GM12891 (cell line): Measurements from ENCODE around the gene ABHD6.
"Not testable (repeated sequence)": the region's sequence is repeated elsewhere in the genome, so short reads cannot be mapped to it uniquely, and the experiment has no call there.

Experiments used
- POLR2A ChIP-seq: IDR thresholded peaks from 2 replicates; pipeline ENCODE4 v1.6.1; 2011; ENCODE audit warnings: low read depth, low read length, control low read depth
- TAF1 ChIP-seq: IDR thresholded peaks from 2 replicates; pipeline ENCODE4 v1.6.1; 2011; ENCODE audit warnings: low read depth, low read length, control low read depth

GRCh38 chr3:58267543-58267942, 30.0 kb downstream of the ABHD6 start:
- TF ChIP-seq POLR2A, TAF1: not testable (repeated sequence)
